ENCODE results near the gene RPL7A.

RPL7A gene

DNA sequence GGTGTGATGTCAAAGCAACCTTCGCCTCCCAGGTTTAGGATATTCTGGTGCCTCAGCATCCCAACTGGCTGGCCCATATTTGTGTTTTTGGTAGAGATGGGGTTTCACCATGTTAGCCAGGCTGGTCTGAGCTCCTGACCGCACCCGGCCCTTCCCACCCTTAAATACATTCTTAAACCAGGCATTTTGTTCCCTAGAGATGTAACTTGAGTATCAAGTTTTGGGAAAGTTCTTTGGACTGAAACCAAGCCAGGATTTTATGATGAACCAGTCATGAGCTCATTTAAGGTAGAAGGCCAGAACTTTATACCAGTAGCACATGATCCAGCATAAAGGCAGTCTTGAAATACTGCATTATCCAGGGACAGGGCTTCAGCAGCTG, 3.5 kb downstream of the RPL7A start:
- Histone ChIP-seq H3K4me1 (ENCODE audit: control insufficient read depth, low read length) (peaks cover 42% of the 10 kb centered on the region), H3K79me2 (ENCODE audit: control insufficient read depth, low read length) (peaks cover 57% of the 10 kb centered on the region), H3K4me3 (ENCODE audit: low read length) (no peak overlapping the region), H3K9me2 (replicated peaks; ENCODE audit: control insufficient read depth, low read length) (no peaks in the 10 kb centered on the region), H3K4me2 (ENCODE audit: low read length) (no peak overlapping the region), H3F3A (ENCODE audit: control insufficient read depth, insufficient read depth) (peaks cover 74% of the 10 kb centered on the region), H3K9me3 (ENCODE audit: control insufficient read depth, insufficient read depth, low read length) (no peaks in the 10 kb centered on the region), H3K36me3 (ENCODE audit: control insufficient read depth, low read length) (peaks cover 58% of the 10 kb centered on the region), H3K27me3 (ENCODE audit: control insufficient read depth, low read length) (no peaks in the 10 kb centered on the region), H4K20me1 (ENCODE audit: control insufficient read depth, insufficient read depth, low read depth, low read length) (peaks cover 16% of the 10 kb centered on the region; the same call in 1 of the 2 replicates), H3K27ac (ENCODE audit: low read depth, low read length) (no peak overlapping the region)
- no peak for TF ChIP-seq EZH2phosphoT487 (IDR thresholded peaks at IDR 0.05; ENCODE audit: borderline replicate concordance, low read length)
- TF ChIP-seq, protein P1, sequence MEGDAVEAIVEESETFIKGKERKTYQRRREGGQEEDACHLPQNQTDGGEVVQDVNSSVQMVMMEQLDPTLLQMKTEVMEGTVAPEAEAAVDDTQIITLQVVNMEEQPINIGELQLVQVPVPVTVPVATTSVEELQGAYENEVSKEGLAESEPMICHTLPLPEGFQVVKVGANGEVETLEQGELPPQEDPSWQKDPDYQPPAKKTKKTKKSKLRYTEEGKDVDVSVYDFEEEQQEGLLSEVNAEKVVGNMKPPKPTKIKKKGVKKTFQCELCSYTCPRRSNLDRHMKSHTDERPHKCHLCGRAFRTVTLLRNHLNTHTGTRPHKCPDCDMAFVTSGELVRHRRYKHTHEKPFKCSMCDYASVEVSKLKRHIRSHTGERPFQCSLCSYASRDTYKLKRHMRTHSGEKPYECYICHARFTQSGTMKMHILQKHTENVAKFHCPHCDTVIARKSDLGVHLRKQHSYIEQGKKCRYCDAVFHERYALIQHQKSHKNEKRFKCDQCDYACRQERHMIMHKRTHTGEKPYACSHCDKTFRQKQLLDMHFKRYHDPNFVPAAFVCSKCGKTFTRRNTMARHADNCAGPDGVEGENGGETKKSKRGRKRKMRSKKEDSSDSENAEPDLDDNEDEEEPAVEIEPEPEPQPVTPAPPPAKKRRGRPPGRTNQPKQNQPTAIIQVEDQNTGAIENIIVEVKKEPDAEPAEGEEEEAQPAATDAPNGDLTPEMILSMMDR (IDR thresholded peaks at IDR 0.05; ENCODE audit: low read depth, low read length, poor library complexity, severe bottlenecking) = no peak

DNA sequence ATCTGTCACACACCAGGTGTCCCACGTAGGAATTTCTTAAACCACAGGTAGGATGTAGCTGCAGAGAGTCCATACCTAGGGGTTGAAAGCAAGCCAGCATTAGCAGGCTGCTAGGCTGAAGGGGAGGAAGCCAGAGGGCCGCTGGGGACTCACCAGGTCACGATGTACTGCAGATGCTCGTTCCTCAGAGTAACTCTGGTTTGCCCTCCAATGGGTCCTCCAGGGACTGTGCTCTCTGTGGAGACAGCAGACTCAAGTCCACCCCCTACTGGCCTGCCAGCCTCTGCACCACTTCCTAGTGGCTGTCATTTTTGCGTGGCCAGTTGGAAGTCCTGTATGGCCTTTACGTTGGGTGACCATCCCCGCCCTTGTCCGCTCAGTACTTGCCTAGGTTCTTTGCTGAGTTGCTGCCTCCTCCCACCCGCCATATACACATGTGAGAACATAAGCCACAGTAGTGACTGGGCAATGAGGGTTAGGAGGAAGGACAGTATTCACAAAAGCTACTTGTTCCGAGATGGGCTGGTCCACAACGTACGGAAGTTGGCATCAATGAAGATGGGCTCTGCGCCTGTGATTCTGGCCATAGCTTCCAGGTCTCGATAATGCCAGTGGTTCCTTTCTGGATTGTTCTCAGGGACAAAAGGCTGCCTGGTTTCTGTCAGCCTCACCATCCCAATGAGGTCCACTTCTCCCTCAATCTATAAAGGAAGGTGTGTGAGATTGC, 4.1 kb downstream of the RPL7A start:
- H3K36me3 ChIP-seq (ENCODE audit: control insufficient read depth, low read length) = peaks cover 58% of the 10 kb centered on the region
- H3K9me3 ChIP-seq (ENCODE audit: control insufficient read depth, insufficient read depth, low read length) = no peaks in the 10 kb centered on the region
- no peaks in the 10 kb centered on the region for H3K27me3 ChIP-seq (ENCODE audit: control insufficient read depth, low read length)
- H3F3A ChIP-seq (ENCODE audit: control insufficient read depth, insufficient read depth) = peaks cover 74% of the 10 kb centered on the region
- H3K4me3 ChIP-seq (ENCODE audit: low read length) = no peak overlapping the region
- no peaks in the 10 kb centered on the region for H3K9me2 ChIP-seq (replicated peaks; ENCODE audit: control insufficient read depth, low read length)
- H3K79me2 ChIP-seq (ENCODE audit: control insufficient read depth, low read length) = peaks cover 57% of the 10 kb centered on the region
- H3K27ac ChIP-seq (ENCODE audit: low read depth, low read length) = 0 out of 2 replicates have a peak overlapping the region, but pooled peaks have one; percentile 19
- H3K4me2 ChIP-seq (ENCODE audit: low read length) = no peak overlapping the region
- TF ChIP-seq, protein P1 (IDR thresholded peaks at IDR 0.05; ENCODE audit: low read depth, low read length, poor library complexity, severe bottlenecking) = peak; percentile 84
- no peak for TF ChIP-seq EZH2phosphoT487 (IDR thresholded peaks at IDR 0.05; ENCODE audit: borderline replicate concordance, low read length)
- peaks cover 16% of the 10 kb centered on the region; the same call in 1 of the 2 replicates for H4K20me1 ChIP-seq (ENCODE audit: control insufficient read depth, insufficient read depth, low read depth, low read length)
- peaks cover 42% of the 10 kb centered on the region for H3K4me1 ChIP-seq (ENCODE audit: control insufficient read depth, low read length)

- Histone ChIP-seq H3K27me3 (ENCODE audit: control insufficient read depth, low read length) (no peaks in the 10 kb centered on the region), H3K4me3 (ENCODE audit: low read length) (no peak overlapping the region), H4K20me1 (ENCODE audit: control insufficient read depth, insufficient read depth, low read depth, low read length) (peaks cover 16% of the 10 kb centered on the region; the same call in 1 of the 2 replicates), H3K4me2 (ENCODE audit: low read length) (no peak overlapping the region), H3K79me2 (ENCODE audit: control insufficient read depth, low read length) (peaks cover 58% of the 10 kb centered on the region), H3K9me3 (ENCODE audit: control insufficient read depth, insufficient read depth, low read length) (no peaks in the 10 kb centered on the region), H3K4me1 (ENCODE audit: control insufficient read depth, low read length) (peaks cover 49% of the 10 kb centered on the region), H3K36me3 (ENCODE audit: control insufficient read depth, low read length) (peaks cover 61% of the 10 kb centered on the region), H3F3A (ENCODE audit: control insufficient read depth, insufficient read depth) (peaks cover 74% of the 10 kb centered on the region), H3K27ac (ENCODE audit: low read depth, low read length) (peak overlapping the region; percentile 19; the same call in 1 of the 2 replicates), H3K9me2 (replicated peaks; ENCODE audit: control insufficient read depth, low read length) (no peaks in the 10 kb centered on the region)
- TF ChIP-seq EZH2phosphoT487 (IDR thresholded peaks at IDR 0.05; ENCODE audit: borderline replicate concordance, low read length) = no peak
- TF ChIP-seq, protein P1 (IDR thresholded peaks at IDR 0.05; ENCODE audit: low read depth, low read length, poor library complexity, severe bottlenecking) = no peak
Observed at GRCh38 chr9:133352635-133353340, 4.8 kb downstream of the RPL7A start.

Data from DOHH2 (cell line).